K562 (cell line): Measurements from ENCODE around the gene PSMC6. TPM values are rescaled to one million over a fixed set of nuclear protein-coding genes. Genes with fewer than 3 reads are reported as not detected.

Source experiments
- ATAC-seq: fragments of 200-7000 bp; cut with Tn5 transposase; 3 replicates; pipeline ENCODE4 v1.9.1; 2020; ENCODE audit warnings: moderate library complexity
- BruUV-seq: library from RNA; stranded (reverse); fragments of 400-500 nt; replicated peaks from 2 replicates; lab custom pipeline; 2021; lab: Mats Ljungman, UMichigan
- CTCF ChIA-PET: fragments of 300-600 bp; formaldehyde crosslinking; extraction: SDS; loops from one replicate; lab custom pipeline; 2021; ENCODE audit warnings: low intra/inter-chr PET ratio; lab: Yijun Ruan, JAX
- POLR2A ChIA-PET: fragments of 300-600, 350-650 bp; sonication (Branson Sonifier 250); formaldehyde crosslinking; extraction: SDS; loops from one replicate; lab custom pipeline; 2021; ENCODE audit warnings: antibody characterized with exemption, inconsistent platforms; lab: Yijun Ruan, JAX
- DNase-seq, 4 experiments: peaks; one replicate each; pipeline versions ENCODE4 v3.0.0 to v3.0.0-alpha.2; 2011 to 2018; ENCODE audit warnings: low spot score in 3 of 4, mixed read lengths in 3 of 4; ENCODE audit errors: extremely low read depth in 1 of 4
- FAIRE-seq: peaks from 2 replicates; lab custom pipeline; 2011; peaks lifted over from hg19 to GRCh38; lab: Jason Lieb, UNC
- H2AFZ ChIP-seq: 2 replicates; pipeline ENCODE4 v1.6.0; 2011; ENCODE audit warnings: low read depth, low read length, control low read depth, inconsistent platforms
- H3K27ac ChIP-seq: fragments of 200-600 bp; 3 replicates; pipeline ENCODE4 v1.8.0; 2011; ENCODE audit warnings: low read depth, mild to moderate bottlenecking, control low read depth, inconsistent platforms, low read length, moderate library complexity, mixed read lengths; ENCODE audit errors: extremely low read depth
- H3K27me3 ChIP-seq, 2 experiments: fragments of 300-600 bp in 1 of 2; 2 replicates in 1 of 2; 3 replicates in 1 of 2; pipeline versions ENCODE4 v1.6.0 to v1.8.0; 2011; ENCODE audit warnings: inconsistent platforms in 2 of 2, low read length in 2 of 2, mild to moderate bottlenecking in 1 of 2, mixed read lengths in 1 of 2, moderate library complexity in 1 of 2; ENCODE audit not compliant: control insufficient read depth in 2 of 2, insufficient read depth in 2 of 2
- H3K36me3 ChIP-seq: fragments of 300-600 bp; 3 replicates; pipeline ENCODE4 v1.8.0; 2011; ENCODE audit warnings: mild to moderate bottlenecking, low read length, inconsistent platforms; ENCODE audit not compliant: control insufficient read depth, insufficient read depth
- H3K4me1 ChIP-seq, 2 experiments: fragments of 200-600 bp in 1 of 2; replicated peaks in 1 of 2; 2 replicates in 1 of 2; 3 replicates in 1 of 2; pipeline versions ENCODE4 v1.5.1 to v1.8.0; 2011; ENCODE audit warnings: inconsistent platforms in 2 of 2, low read length in 2 of 2, mild to moderate bottlenecking in 1 of 2, mixed read lengths in 1 of 2, moderate library complexity in 1 of 2; ENCODE audit not compliant: control insufficient read depth in 2 of 2, insufficient read depth in 2 of 2
- H3K4me2 ChIP-seq: 2 replicates; pipeline ENCODE4 v1.6.1; 2011; ENCODE audit warnings: low read length, control low read depth, inconsistent platforms, mixed read lengths; ENCODE audit not compliant: insufficient read depth
- H3K4me3 ChIP-seq: fragments of 200-600 bp; sonication (generic), shearing (Covaris generic); 2 replicates; pipeline ENCODE4 v1.5.1; 2016; ENCODE audit warnings: control low read depth, inconsistent platforms
- H3K79me2 ChIP-seq: fragments of 200-600 bp; 3 replicates; pipeline ENCODE4 v1.8.0; 2011; ENCODE audit warnings: low read length, inconsistent platforms; ENCODE audit not compliant: control insufficient read depth, insufficient read depth
- H3K9ac ChIP-seq, 2 experiments: 2 replicates each; pipeline versions ENCODE4 v1.6.0 to v1.6.1; 2011; ENCODE audit warnings: low read depth in 2 of 2, low read length in 2 of 2, control low read depth in 1 of 2, inconsistent platforms in 1 of 2, mild to moderate bottlenecking in 1 of 2, mixed read lengths in 1 of 2; ENCODE audit not compliant: insufficient read depth in 1 of 2
- H3K9me1 ChIP-seq: one replicate; pipeline ENCODE4 v1.6.0; 2011; ENCODE audit warnings: inconsistent platforms, mild to moderate bottlenecking, low read length, moderate library complexity; ENCODE audit not compliant: control insufficient read depth, insufficient read depth
- H3K9me3 ChIP-seq: replicated peaks from 2 replicates; pipeline ENCODE4 v1.5.1; 2011; ENCODE audit warnings: low read depth, low read length, inconsistent platforms; ENCODE audit not compliant: control insufficient read depth, insufficient read depth
- H4K20me1 ChIP-seq: replicated peaks from 2 replicates; pipeline ENCODE4 v1.6.1; 2011; ENCODE audit warnings: low read length, inconsistent platforms, mixed read lengths; ENCODE audit not compliant: control insufficient read depth, insufficient read depth
- BRF1 ChIP-seq: IDR thresholded peaks from 3 replicates; pipeline ENCODE4 v1.6.1; 2011; ENCODE audit warnings: borderline replicate concordance, mild to moderate bottlenecking; ENCODE audit not compliant: insufficient read length; ENCODE audit errors: extremely low read depth
- GABPB1 ChIP-seq: sonication (generic); formaldehyde crosslinking; IDR thresholded peaks from 2 replicates; pipeline ENCODE4 v1.8.0; 2022; ENCODE audit warnings: mild to moderate bottlenecking, missing genetic modification reagents
- HNRNPUL1 ChIP-seq: fragments of 200-400 bp; formaldehyde crosslinking; IDR thresholded peaks from 2 replicates; pipeline ENCODE4 v1.6.1; 2017; ENCODE audit warnings: low read length
- IFI16 ChIP-seq: fragments of 250-450 bp; sonication (Bioruptor Pico); IDR thresholded peaks from 2 replicates; pipeline ENCODE4 v2.1.2; 2022; ENCODE audit warnings: mild to moderate bottlenecking, inconsistent platforms
- KAT7 ChIP-seq: sonication (generic); formaldehyde crosslinking; IDR thresholded peaks from 2 replicates; pipeline ENCODE4 v1.8.0; 2022; ENCODE audit warnings: missing genetic modification reagents, mild to moderate bottlenecking, borderline replicate concordance
- KLF6 ChIP-seq: fragments of 250-450 bp; sonication (Bioruptor Pico); IDR thresholded peaks from 2 replicates; pipeline ENCODE4 v1.4.0; 2020; ENCODE audit warnings: mild to moderate bottlenecking, moderate library complexity, borderline replicate concordance
- RHOXF2B ChIP-seq: fragments of 250-450 bp; sonication (Bioruptor Pico); conservative IDR thresholded peaks from 2 replicates; pipeline ENCODE4 v1.5.1; 2021
- SAFB ChIP-seq: fragments of 200-400 bp; formaldehyde crosslinking; IDR thresholded peaks from 2 replicates; pipeline ENCODE4 v1.6.1; 2017; ENCODE audit warnings: low read depth, low read length, borderline replicate concordance
- SMAD4 ChIP-seq: fragments of 250-450 bp; sonication (Bioruptor Pico); conservative IDR thresholded peaks from 2 replicates; pipeline ENCODE4 v1.8.0; 2021; ENCODE audit warnings: inconsistent platforms, mild to moderate bottlenecking, moderate library complexity
- STAT5A ChIP-seq: IDR thresholded peaks from 2 replicates; pipeline ENCODE4 v1.6.1; 2012; ENCODE audit warnings: low read length, inconsistent platforms, borderline replicate concordance
- TEAD2 ChIP-seq: fragments of 450-650 bp; IDR thresholded peaks from 2 replicates; pipeline ENCODE4 v1.6.1; 2016; ENCODE audit warnings: missing genetic modification characterization, control low read depth, missing compliant biosample characterization
- WHSC1 ChIP-seq: IDR thresholded peaks from one replicate; pipeline ENCODE4 v1.6.1; 2012; ENCODE audit warnings: low read length, control low read depth, inconsistent platforms
- XRCC3 ChIP-seq: fragments of 450-650 bp; IDR thresholded peaks from 2 replicates; pipeline ENCODE4 v1.6.1; 2017; ENCODE audit warnings: mild to moderate bottlenecking, moderate library complexity
- ZBTB26 ChIP-seq: fragments of 450-650 bp; formaldehyde crosslinking; IDR thresholded peaks from 2 replicates; pipeline ENCODE4 v1.4.0; 2022; ENCODE audit warnings: missing genetic modification characterization
- ZFX ChIP-seq: sonication (generic); formaldehyde crosslinking; IDR thresholded peaks from 2 replicates; pipeline ENCODE4 v1.8.0; 2022; ENCODE audit warnings: mild to moderate bottlenecking, missing genetic modification reagents, moderate library complexity
- ZNF695 ChIP-seq: fragments of 450-650 bp; formaldehyde crosslinking; IDR thresholded peaks from 2 replicates; pipeline ENCODE4 v1.4.0; 2020; ENCODE audit warnings: mild to moderate bottlenecking, moderate library complexity
- WGBS: fragments of 100-300 bp; shearing (Covaris generic); methylation state at CpG from one replicate; pipeline ENCODE4 v1.1.6; 2016; ENCODE audit warnings: low coverage, mixed read lengths; ENCODE audit not compliant: insufficient coverage; ENCODE audit errors: missing lambda C conversion rate; 5-methylcytosine and 5-hydroxymethylcytosine counted together
- in situ Hi-C: fragments of 300-500 bp; cut with MboI; formaldehyde crosslinking; loops from 4 replicates; pipeline ENCODE4 v1.15.0; 2018; ENCODE audit warnings: inconsistent platforms, mixed read lengths
- intact Hi-C: fragments of 100-400 bp; cut with micrococcal nuclease; formaldehyde crosslinking; loops from 2 replicates; pipeline ENCODE4 v1.14.2; 2022
- polyA plus RNA-seq, 8 experiments: library from polyadenylated mRNA; depleted of rRNA in 4 of 8; stranded (reverse) in 5 of 8; unstranded in 3 of 8; fragments of >200 nt; fragmentation: Nextera tagmentation in 2 of 8; fragmentation: Illumina TruSeq in 1 of 8; extraction: Ambion mirVana in 2 of 8; extraction: Trizol in 1 of 8; gene quantifications; 2 replicates each; pipeline versions ENCODE4 v1.2.1 to v1.2.3, GENCODE V29; 2011 to 2014; ENCODE audit warnings: inconsistent platforms in 1 of 8, missing spikeins in 1 of 8
- total RNA-seq, 7 experiments: library from RNA; depleted of rRNA in 6 of 7; stranded (reverse); fragments of >200 nt in 6 of 7; fragmentation: Illumina TruSeq in 2 of 7; extraction: Trizol in 2 of 7; gene quantifications; 2 replicates each; pipeline versions ENCODE4 v1.2.1 to v1.2.3, GENCODE V29; 2011 to 2021; ENCODE audit warnings: low replicate concordance in 1 of 7
- TF ChIP-seq, protein P1 (sequence below): sonication (generic); formaldehyde crosslinking; IDR thresholded peaks from 2 replicates; pipeline ENCODE4 v1.8.1; 2022; ENCODE audit warnings: missing genetic modification reagents
- TF ChIP-seq, protein P2 (sequence below): fragments of 250-450 bp; sonication (Bioruptor Pico); IDR thresholded peaks from 2 replicates; pipeline ENCODE4 v1.8.0; 2022; ENCODE audit warnings: moderate library complexity, mild to moderate bottlenecking, inconsistent platforms

PSMC6 gene
- total and polyA plus RNA-seq, 9 of the 15 experiments (the other 6 are each of a cell fraction or from before 2014, with no cell fraction given), result 91.4 to 224 (median 182) TPM

- TF ChIP-seq TEAD2 (tag) (no peak), WHSC1 (no peak), STAT5A (no peak), SMAD4 (CRISPR knock-in tag) (no peak), HNRNPUL1 (no peak), KLF6 (no peak), BRF1 (no peak), ZFX (CRISPR knock-in tag) (no peak), XRCC3 (no peak), KAT7 (CRISPR knock-in tag) (no peak), ZBTB26 (CRISPR knock-in tag) (no peak), GABPB1 (no peak), SAFB (no peak), IFI16 (CRISPR knock-in tag) (no peak), RHOXF2B (CRISPR knock-in tag) (no peak), ZNF695 (CRISPR knock-in tag) (no peak)
- TF ChIP-seq, protein P1, sequence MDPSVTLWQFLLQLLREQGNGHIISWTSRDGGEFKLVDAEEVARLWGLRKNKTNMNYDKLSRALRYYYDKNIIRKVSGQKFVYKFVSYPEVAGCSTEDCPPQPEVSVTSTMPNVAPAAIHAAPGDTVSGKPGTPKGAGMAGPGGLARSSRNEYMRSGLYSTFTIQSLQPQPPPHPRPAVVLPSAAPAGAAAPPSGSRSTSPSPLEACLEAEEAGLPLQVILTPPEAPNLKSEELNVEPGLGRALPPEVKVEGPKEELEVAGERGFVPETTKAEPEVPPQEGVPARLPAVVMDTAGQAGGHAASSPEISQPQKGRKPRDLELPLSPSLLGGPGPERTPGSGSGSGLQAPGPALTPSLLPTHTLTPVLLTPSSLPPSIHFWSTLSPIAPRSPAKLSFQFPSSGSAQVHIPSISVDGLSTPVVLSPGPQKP (CRISPR knock-in tag), result no peak
- TF ChIP-seq, protein P2, sequence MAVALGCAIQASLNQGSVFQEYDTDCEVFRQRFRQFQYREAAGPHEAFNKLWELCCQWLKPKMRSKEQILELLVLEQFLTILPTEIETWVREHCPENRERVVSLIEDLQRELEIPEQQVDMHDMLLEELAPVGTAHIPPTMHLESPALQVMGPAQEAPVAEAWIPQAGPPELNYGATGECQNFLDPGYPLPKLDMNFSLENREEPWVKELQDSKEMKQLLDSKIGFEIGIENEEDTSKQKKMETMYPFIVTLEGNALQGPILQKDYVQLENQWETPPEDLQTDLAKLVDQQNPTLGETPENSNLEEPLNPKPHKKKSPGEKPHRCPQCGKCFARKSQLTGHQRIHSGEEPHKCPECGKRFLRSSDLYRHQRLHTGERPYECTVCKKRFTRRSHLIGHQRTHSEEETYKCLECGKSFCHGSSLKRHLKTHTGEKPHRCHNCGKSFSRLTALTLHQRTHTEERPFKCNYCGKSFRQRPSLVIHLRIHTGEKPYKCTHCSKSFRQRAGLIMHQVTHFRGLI, result no peak
- in situ Hi-C loops, result no loop called here
- H3K9me1 ChIP-seq, result no peaks in the 10 kb centered on the region
Measured at GRCh38 chr14:52703664-52704063, 3.3 kb upstream of the PSMC6 start.

More at GRCh38 chr14:52703664-52704063, 3.3 kb upstream of the PSMC6 start:
- Histone ChIP-seq H3K4me3 (no peak overlapping the region), H3K9ac (no peak overlapping the region), H3K4me2 (no peak overlapping the region), H3K79me2 (peaks cover 17% of the 10 kb centered on the region), H4K20me1 (no peaks in the 10 kb centered on the region), H2AFZ (no peak overlapping the region), H3K27me3 (no peaks in the 10 kb centered on the region), H3K9me3 (no peaks in the 10 kb centered on the region), H3K36me3 (peaks cover 3% of the 10 kb centered on the region; the same call in 2 of the 3 replicates), H3K27ac (no peak overlapping the region), H3K4me1 (peaks cover 0 to 3% of the 10 kb centered on the region in 2 experiments; a peak in 2 of 5 replicates)
- CTCF ChIA-PET, result no interaction called here
- POLR2A ChIA-PET, result interaction anchor here (0.7 kb wide), 1 partner anchor 18 kb away, joined by 3 read pairs; no protein-coding TSS in a partner anchor
- 47% methylated on average over 2 of the region's 2 CpGs for WGBS
- DNase-seq (no peak), FAIRE-seq (no peak), ATAC-seq (no peak)
- intact Hi-C loops, result no loop called here
- BruUV-seq, result no TSS peak
